Measurements from ENCODE around the gene EEFSEC.

The EEFSEC gene

DNA sequence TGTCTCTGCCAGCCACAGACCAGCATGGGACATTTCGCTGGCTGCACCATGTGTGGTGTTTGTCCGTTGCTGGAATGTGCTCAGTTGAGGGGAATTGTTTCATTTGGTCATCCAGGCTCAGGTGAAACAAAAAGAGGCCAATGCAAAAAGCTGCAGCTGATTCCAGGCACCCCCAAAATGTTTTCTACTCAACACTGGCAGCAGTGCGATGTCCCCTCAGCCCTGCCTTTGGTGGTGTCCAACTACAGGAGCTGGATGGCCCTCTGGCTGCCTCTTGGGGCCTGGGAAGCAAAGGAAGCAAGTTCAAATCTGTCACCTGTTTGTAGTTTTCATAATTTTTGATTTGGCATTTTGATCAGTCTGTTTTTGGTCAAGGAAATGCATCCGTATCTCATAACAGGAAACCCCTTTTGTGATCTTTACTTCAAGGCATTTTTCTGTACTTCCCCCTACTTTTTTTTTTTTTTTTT is 141.8 kb downstream of the EEFSEC start:
- TF ChIP-seq, protein P1, sequence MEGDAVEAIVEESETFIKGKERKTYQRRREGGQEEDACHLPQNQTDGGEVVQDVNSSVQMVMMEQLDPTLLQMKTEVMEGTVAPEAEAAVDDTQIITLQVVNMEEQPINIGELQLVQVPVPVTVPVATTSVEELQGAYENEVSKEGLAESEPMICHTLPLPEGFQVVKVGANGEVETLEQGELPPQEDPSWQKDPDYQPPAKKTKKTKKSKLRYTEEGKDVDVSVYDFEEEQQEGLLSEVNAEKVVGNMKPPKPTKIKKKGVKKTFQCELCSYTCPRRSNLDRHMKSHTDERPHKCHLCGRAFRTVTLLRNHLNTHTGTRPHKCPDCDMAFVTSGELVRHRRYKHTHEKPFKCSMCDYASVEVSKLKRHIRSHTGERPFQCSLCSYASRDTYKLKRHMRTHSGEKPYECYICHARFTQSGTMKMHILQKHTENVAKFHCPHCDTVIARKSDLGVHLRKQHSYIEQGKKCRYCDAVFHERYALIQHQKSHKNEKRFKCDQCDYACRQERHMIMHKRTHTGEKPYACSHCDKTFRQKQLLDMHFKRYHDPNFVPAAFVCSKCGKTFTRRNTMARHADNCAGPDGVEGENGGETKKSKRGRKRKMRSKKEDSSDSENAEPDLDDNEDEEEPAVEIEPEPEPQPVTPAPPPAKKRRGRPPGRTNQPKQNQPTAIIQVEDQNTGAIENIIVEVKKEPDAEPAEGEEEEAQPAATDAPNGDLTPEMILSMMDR (conservative IDR thresholded peaks at IDR 0.05; ENCODE audit: low read depth, low read length) = no peak
- H3K4me3 ChIP-seq (ENCODE audit: low read length) = no peak overlapping the region
- DNase-seq (ENCODE audit: low read depth) = no peak

DNA sequence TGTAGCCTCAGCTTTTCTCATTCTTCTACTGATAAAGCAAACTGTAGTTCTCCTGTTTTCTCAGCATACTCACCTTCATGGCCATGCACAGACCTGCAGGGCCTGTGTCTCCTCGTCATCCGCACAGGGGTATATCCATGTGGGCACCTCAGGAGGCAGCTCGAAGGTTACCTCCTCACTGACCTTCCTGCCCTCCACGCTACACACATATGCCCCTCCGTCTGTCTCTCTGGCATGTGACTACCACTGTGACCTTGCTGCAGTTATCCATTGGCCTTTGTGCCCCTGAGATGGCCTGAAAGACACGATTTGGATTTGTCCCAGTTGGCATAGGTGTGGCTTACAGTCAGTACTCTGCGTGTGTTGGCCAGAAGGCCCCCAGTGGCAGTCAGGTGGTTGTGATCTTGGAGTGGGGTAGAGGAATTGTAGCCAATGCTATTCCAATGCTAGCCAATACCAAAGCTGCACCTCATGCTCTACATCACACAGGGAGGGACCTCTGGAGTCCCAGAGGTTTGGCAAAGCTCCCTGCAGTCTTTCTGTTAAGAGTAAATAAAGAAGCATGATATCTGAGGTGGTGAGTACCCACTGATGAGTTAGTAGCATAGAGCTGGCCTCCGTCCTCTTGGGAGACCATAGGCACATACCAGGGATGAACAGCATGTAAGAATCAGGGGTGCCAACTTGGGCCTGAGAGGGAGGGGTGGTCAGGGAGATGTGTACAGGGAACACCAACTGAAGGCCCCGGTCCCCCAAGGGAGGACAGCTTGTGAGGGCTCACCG is 143.4 kb downstream of the EEFSEC start:
- TF ChIP-seq, protein P1 (conservative IDR thresholded peaks at IDR 0.05; ENCODE audit: low read depth, low read length) = no peak
- no peak overlapping the region for H3K4me3 ChIP-seq (ENCODE audit: low read length)
- DNase-seq (ENCODE audit: low read depth) = no peak

DNA sequence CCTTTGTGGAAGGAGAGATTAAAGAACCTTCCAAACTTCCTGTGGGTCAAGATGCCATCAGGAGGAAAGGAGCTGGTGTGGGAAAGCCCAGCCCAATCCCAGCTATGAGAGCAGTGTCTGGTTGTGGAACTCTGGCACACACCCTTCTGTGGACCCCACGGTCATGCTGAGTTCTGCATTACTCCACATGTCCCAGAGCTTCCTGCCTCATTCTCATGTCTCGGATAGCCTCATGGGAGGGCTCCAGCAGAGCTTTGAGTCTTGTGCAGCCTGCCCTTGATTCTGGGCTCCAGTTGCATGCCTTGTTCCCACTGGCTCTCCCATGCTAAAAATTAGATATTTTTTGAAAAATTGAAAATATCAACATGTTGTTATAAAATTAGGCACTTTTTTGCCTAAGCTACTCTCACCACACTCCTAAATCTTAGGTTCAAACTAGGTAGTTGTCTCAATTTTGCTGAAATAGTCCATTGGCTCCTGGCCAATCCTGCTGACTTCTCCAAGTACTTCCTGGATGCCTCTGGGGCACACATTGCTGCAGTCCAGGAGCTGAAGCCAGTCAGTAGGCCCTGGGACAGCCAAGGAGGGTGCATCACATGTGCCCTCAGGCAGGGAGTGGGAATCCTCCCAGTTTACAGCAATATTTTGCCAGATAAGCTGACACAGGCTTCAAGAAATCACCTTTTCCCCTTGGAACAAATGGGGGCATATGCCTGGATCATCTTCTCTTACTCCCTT is 144.3 kb downstream of the EEFSEC start:
- DNase-seq (ENCODE audit: low read depth) = no peak
- TF ChIP-seq, protein P1 (conservative IDR thresholded peaks at IDR 0.05; ENCODE audit: low read depth, low read length) = no peak
- H3K4me3 ChIP-seq (ENCODE audit: low read length) = no peak overlapping the region

DNA sequence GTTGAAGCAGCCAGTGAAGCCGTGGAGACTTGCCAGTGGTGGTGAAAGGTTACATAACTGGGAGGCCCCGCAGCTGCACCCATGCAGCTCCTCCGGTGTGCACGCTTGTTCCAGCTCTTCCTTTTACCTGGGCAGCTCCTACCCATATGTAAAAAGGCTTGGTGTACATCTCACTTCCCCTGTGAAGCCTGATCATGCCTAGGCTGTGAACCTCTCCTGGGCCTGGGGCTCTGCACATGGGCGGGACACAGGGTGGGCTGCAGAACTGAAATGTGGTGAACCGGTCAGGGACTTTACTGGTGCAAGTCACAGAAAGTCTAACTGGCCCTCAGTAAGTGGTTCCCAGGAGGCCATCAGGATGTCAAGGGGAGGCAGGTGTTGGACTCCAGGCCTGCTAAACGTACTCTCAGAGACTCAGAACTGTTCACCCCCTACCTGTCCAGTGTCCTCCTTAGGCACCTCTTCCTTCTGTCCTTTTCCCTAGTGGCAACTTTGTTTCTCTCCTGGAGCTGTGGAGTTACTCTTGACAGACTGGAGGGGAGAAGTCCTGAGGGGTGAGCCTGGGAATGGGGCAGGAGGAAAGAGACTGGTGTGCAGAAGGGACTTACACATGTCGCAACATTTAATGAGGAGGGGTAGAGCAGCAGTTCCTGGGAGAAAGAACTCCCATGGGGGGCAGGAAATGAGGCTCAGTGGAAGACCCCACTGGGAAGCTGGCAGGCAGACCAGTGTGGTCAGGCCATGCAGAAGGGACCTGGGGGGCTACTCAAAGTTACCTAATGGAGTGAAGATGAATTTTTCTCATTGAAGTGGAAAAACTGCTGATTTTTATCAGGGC is 148.1 kb downstream of the EEFSEC start:
- no peak for DNase-seq (ENCODE audit: low read depth)
- TF ChIP-seq, protein P1 (conservative IDR thresholded peaks at IDR 0.05; ENCODE audit: low read depth, low read length) = no peak
- no peak overlapping the region for H3K4me3 ChIP-seq (ENCODE audit: low read length)

DNA sequence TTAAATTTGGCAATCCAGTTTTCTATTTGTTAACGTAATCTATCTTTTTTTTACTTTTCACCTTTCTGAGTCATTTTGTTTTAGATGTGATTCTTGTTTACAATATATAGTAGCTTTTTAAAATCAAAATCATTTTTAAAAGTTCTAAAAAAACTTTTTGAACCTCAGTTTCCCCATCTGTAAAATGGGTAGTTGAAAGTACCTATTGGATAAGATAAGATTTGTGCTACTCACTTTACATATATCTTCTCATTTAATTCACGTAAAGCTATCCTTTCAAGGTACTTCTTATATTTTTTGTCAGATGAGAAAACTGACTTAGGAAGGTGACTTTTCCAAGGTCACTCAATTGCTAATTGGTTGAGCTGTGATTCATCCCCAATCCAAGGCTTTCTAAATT is 153.2 kb downstream of the EEFSEC start:
- TF ChIP-seq, protein P1 (conservative IDR thresholded peaks at IDR 0.05; ENCODE audit: low read depth, low read length) = no peak
- H3K4me3 ChIP-seq (ENCODE audit: low read length) = no peak overlapping the region
- DNase-seq (ENCODE audit: low read depth) = no peak

DNA sequence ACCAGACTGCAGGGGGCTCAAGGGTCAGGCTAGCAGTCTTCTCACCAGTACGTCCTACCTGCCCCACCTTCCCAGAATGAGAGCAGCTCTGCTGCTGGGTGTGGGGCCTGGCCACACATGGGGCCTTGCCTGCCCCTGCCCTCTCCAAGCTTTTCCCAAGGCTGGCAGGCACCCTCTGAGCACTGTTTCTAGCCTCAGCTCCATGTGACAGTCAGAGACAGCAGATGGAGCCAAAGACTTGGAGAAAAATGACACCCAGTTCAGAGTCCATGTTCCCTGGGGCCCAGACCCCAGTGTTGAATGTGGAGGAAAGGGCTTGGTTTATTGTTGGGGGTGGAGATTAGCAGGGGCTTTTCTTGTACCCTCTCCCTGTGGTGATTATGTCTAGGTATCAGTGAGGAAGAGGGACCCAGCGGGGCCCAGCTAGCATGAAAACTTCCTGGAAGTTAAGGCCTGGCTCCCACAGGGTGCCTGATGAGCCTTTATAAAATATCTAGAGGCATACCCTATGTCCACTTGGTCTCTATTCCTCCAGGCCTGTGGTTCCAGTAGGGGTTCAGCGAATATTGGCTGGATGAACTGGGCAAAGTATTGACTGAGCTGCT is 153.8 kb downstream of the EEFSEC start:
- no peak overlapping the region for H3K4me3 ChIP-seq (ENCODE audit: low read length)
- DNase-seq (ENCODE audit: low read depth) = no peak
- TF ChIP-seq, protein P1 (conservative IDR thresholded peaks at IDR 0.05; ENCODE audit: low read depth, low read length) = peak; percentile 17

All from retinal pigment epithelial cell (primary cell).